ENCODE results near the gene HDAC9.

Gene HDAC9

DNA sequence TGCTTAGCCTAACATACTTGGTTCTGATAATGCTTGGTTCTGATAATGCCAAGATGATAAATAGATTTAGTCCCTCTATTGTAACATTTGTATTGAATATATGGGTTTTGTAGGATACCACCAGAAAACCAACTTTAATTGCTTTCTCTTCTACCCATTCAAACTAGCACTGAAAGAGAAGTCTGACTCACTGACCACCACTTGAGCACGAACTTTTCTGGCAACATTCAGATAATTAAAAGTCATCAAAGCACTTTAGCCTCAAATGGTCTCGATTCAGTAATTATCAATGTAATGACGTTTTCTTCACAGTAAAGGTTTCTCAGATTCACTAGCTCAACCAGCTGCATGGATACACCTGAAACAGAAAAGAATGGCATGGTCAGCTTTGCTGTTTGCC is 63.0 kb downstream of the HDAC9 start:
- no peak for DNase-seq

DNA sequence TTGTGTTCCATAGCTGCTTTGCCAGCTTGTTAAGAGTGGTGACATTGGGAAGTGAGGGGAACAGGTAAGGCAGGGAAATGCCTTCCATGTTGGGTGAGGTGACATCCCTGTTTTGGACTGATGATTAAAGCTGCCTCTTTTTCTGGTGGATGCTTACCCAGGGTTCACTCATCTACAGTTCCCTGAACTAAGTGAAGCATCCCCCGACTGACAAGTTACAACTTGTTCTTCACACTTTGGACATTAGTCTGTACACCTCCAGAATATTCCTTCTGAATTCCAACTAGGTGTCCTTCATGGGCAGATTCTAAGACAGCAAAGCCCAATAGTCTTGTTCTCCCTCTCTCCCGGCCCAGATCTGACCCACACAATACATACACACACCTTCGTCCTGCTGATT is 63.4 kb downstream of the HDAC9 start:
- no peak for DNase-seq

DNA sequence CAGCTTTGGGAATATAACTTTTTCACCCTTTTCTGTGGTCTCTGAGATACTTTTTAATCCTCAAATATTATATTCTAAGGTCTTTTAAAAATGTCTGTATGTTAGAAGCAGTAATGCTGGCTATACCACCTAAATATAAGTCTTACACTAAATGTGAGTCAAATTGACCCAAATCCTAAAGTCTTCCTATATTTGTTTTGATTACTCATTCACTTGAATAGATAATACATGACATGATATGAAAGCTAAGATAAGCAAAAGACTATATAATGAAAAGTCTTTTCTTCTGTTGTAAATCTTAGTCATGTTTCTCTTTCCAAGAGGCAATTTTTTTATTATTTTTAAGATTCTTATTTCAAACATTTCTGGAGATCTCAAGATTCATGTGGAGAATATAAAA is 64.2 kb downstream of the HDAC9 start:
- no peak for DNase-seq

GRCh38 chr7:18564779-18565178 is 69.2 kb downstream of the HDAC9 start:
- DNase-seq: no peak

GRCh38 chr7:18565337-18565736 is 69.8 kb downstream of the HDAC9 start:
- DNase-seq: peak; percentile 17

- DNase-seq: no peak
Observed at GRCh38 chr7:18566205-18566604, 70.7 kb downstream of the HDAC9 start.

DNA sequence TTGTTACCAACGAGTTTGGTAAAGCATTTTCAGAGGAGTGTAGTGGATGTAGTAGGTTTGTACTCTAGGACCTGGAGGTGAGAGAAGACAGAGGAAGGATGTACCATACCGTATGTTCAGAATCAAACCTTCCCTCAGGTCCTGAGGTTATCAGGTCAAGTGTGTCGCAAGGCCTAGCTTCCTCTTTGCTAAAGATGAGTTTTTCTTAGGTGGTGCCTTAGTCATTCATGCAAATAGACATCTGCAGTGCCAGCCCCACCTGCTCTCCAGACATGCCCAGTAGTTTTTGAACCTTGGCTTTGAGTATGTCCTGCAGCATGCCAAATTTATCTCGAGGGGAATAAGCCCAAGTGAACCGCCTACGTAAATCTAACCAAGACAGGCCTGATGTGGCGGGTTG is 71.3 kb downstream of the HDAC9 start:
- DNase-seq: no peak

GRCh38 chr7:18570441-18570840 is 74.9 kb downstream of the HDAC9 start:
- no peak for DNase-seq

DNA sequence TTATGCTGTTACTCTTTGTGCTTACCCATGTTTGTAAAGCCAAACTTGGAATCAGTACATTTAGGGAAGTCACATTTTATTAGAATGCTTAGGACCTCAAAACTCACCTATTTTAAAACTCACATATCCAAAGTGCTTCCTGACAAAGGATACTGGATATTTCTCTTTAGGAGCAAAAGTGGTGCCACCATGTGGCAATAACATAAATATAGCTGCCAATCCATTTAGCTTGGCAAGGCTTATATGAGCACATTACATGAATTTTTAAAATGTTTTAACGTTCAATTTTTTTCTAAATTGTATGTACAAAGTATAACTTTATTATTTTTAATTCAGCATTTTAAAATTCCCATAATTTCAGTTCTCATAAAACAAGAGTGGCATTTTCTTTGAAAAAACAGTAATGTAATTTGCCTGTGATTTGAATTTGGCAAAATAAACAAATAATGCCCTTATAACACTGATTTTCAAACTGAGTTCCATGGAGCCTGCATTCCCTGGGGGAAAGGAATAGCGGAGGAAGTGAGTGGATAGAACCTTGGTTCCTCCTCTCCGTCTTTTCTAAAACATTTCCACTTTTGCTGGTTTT is 75.4 kb downstream of the HDAC9 start:
- DNase-seq: peak; percentile 19

- no peak for DNase-seq
Observed at GRCh38 chr7:18572154-18572553, 76.6 kb downstream of the HDAC9 start.

GRCh38 chr7:18572885-18573284 is 77.3 kb downstream of the HDAC9 start:
- DNase-seq: no peak

- peak; percentile 45 for DNase-seq
Observed at GRCh38 chr7:18573410-18574234, 78.1 kb downstream of the HDAC9 start.

- DNase-seq: no peak
Observed at GRCh38 chr7:18574235-18574540, 78.6 kb downstream of the HDAC9 start.

DNA sequence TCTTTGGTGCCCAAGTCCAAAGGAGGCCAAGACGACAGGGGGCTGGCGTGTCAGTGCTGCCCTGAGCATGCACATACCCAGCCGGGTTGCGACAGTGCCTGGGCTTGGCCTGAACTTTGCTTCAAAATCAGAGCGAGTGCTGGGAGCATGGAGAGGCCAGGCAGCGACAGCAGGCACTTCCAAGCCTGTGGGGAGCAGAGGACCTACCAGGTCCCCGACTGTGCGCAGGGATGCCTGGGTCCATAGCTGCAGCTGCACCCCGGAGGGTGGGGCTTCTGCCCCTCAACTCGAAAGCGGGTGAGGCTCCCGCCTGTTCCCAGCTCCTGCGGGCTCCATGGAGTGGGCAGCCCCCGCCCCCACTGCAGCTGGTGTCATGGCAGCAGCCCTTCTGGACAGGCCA is 79.1 kb downstream of the HDAC9 start:
- DNase-seq: no peak

- DNase-seq: no peak
Observed at GRCh38 chr7:18575622-18576572, 80.3 kb downstream of the HDAC9 start.

GRCh38 chr7:18577096-18577771 is 81.7 kb downstream of the HDAC9 start:
- no peak for DNase-seq

DNA sequence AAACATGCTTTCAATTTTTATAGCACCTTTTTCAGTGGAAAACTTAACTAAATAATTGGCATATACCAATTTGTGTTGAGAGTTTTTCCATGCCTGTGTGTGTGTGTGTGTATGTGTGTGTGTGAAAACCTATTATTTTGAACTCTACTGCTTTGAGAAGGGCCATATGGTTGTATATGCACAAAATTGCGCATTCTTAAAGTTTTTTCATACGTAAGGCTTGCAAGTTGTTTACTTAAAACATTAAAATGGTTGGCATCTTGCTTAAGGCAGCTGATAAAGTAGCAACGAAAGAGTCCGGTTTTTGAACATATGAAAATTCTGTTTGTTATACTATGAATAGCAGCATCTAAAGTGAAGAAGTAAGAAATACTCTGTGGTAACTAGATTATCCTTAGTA is 84.1 kb downstream of the HDAC9 start:
- DNase-seq: no peak

- no peak for DNase-seq
Observed at GRCh38 chr7:18580950-18581349, 85.4 kb downstream of the HDAC9 start.

DNA sequence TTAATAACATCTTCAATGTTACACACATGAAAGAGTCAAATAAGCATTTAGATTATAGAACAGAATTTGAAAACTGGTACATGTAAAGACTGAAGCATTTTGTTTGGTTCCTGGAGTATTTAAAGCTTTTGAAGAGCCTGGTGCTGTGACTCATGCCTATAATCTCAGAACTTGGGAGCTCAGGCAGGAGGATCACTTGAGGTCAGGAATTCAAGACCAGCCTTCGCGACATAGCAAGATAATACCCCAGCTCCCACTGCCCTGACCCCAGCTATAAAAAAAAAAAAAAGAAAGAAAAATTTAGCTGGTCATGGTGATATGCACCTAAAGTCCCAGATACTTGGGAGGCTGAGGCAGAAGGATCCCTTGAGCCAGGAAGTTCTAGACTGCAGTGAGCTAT is 87.8 kb downstream of the HDAC9 start:
- DNase-seq: no peak

- DNase-seq: no peak
Observed at GRCh38 chr7:18590241-18590640, 94.7 kb downstream of the HDAC9 start.

DNA sequence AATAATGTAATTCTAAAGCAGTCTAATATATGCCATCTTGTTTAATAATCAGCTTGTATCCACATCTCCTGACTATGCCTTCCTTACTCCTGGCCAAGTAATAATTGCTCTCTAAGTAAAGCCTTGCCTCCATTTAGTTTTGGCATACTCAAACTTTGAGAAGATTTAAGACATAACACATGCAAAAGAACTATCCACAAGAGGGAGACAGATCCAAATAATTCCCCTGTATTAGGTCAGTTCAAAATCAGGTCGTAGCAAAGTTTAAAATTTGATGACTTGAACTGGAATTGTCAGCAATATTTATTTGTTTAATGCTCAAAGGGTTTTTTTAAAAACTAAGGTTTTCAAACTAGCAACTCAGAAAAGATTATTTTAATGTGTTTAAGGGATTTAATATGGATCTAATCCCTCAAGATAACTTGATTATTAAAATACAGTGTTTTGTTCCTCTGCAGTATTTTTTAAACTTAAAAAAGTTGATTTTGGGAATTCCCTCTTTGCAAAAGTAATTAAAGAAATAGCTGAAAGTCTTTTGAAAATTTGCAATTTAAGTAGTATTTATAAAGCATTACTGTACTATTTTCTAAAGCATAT is 95.3 kb downstream of the HDAC9 start:
- DNase-seq: peak; percentile 3

GRCh38 chr7:18593602-18594279 is 98.2 kb downstream of the HDAC9 start:
- no peak for DNase-seq

Data from NCI-H2171 (cell line).